HFFc6 (cell line): Measurements from ENCODE around the gene BATF. TPM values are rescaled to one million over a fixed set of nuclear protein-coding genes. Genes with fewer than 3 reads are reported as not detected.

Source experiments
- DNase-seq: peaks from one replicate; pipeline ENCODE4 v3.0.0-alpha.2; 2018
- H3K27ac Mint-ChIP-seq: 2 replicates; pipeline ENCODE4 v1.8.0; 2020; ENCODE audit warnings: mild to moderate bottlenecking, mixed read lengths
- H3K27me3 Mint-ChIP-seq: 2 replicates; pipeline ENCODE4 v1.8.0; 2021; ENCODE audit warnings: mild to moderate bottlenecking, moderate library complexity, mixed read lengths; ENCODE audit not compliant: insufficient read depth
- H3K36me3 Mint-ChIP-seq: 2 replicates; pipeline ENCODE4 v1.8.0; 2021; ENCODE audit warnings: low read depth, mixed read lengths
- H3K4me1 Mint-ChIP-seq: 2 replicates; pipeline ENCODE4 v1.8.0; 2020; ENCODE audit warnings: low read depth, mixed read lengths
- H3K4me3 Mint-ChIP-seq: 2 replicates; pipeline ENCODE4 v1.8.0; 2020; ENCODE audit warnings: mild to moderate bottlenecking, moderate library complexity, mixed read lengths
- H3K9me3 Mint-ChIP-seq: 2 replicates; pipeline ENCODE4 v1.8.0; 2020; ENCODE audit warnings: mild to moderate bottlenecking, mixed read lengths
- CTCF ChIP-seq: fragments of 200-600 bp; sonication (generic); IDR thresholded peaks from 2 replicates; pipeline ENCODE4 v1.5.0; 2021; ENCODE audit warnings: antibody characterized with exemption, mild to moderate bottlenecking
- total RNA-seq, 6 experiments: library from RNA; stranded (reverse); fragmentation: NEBNext Ultra II Directional; extraction: Animal tissue kit (Norgen Biotek cat#: 25700); gene quantifications; 2 replicates in 1 of 6; 3 replicates in 5 of 6; pipeline ENCODE4 v1.2.3, GENCODE V29; 2021

Gene BATF
- total RNA-seq, 6 experiments from 2014 or later, result not detected

GRCh38 chr14:75495882-75496281 lies 26.4 kb upstream of the BATF start:
- no peak overlapping the region for H3K4me3 Mint-ChIP-seq
- TF ChIP-seq CTCF, result no peak
- peaks cover 32% of the 10 kb centered on the region for H3K27me3 Mint-ChIP-seq
- no peak for DNase-seq
- no peaks in the 10 kb centered on the region for H3K36me3 Mint-ChIP-seq
- H3K27ac Mint-ChIP-seq, result no peak overlapping the region
- peaks cover 5% of the 10 kb centered on the region; the same call in 1 of the 2 replicates for H3K4me1 Mint-ChIP-seq
- no peaks in the 10 kb centered on the region for H3K9me3 Mint-ChIP-seq

DNA sequence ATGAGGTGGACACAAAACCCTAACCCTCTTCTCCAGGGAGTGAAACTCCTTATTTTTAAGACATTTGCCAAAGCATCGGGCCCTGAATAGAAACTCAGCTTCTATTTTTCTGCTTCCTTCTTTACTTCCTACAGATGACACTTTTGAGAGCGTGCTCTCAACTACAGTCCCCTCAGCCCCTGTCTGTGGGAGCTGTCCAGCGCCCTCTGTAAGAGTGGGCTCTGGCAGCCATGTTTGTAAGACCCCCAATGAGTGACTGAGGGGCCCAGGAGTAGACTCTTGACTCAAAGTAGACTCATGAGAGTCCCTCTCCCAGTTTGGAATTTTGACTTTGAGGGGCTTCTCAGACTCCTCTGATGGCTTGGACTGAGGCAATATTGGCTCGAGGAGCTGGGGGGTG lies 25.5 kb upstream of the BATF start:
- H3K36me3 Mint-ChIP-seq, result no peaks in the 10 kb centered on the region
- no peak for TF ChIP-seq CTCF
- H3K9me3 Mint-ChIP-seq, result no peaks in the 10 kb centered on the region
- H3K4me1 Mint-ChIP-seq, result peaks cover 5% of the 10 kb centered on the region; the same call in 1 of the 2 replicates
- peaks cover 32% of the 10 kb centered on the region for H3K27me3 Mint-ChIP-seq
- no peak for DNase-seq
- no peak overlapping the region for H3K27ac Mint-ChIP-seq
- no peak overlapping the region for H3K4me3 Mint-ChIP-seq

GRCh38 chr14:75497191-75497590 lies 25.1 kb upstream of the BATF start:
- H3K9me3 Mint-ChIP-seq, result no peaks in the 10 kb centered on the region
- H3K4me3 Mint-ChIP-seq, result no peak overlapping the region
- H3K36me3 Mint-ChIP-seq, result no peaks in the 10 kb centered on the region
- no peak for DNase-seq
- no peak overlapping the region for H3K27ac Mint-ChIP-seq
- TF ChIP-seq CTCF, result no peak
- H3K27me3 Mint-ChIP-seq, result peaks cover 32% of the 10 kb centered on the region
- peaks cover 5% of the 10 kb centered on the region; the same call in 1 of the 2 replicates for H3K4me1 Mint-ChIP-seq

- no peak overlapping the region for H3K4me3 Mint-ChIP-seq
- H3K36me3 Mint-ChIP-seq, result no peaks in the 10 kb centered on the region
- no peak overlapping the region for H3K27ac Mint-ChIP-seq
- H3K27me3 Mint-ChIP-seq, result peaks cover 32% of the 10 kb centered on the region
- TF ChIP-seq CTCF, result no peak
- peaks cover 5% of the 10 kb centered on the region; the same call in 1 of the 2 replicates for H3K4me1 Mint-ChIP-seq
- no peak for DNase-seq
- H3K9me3 Mint-ChIP-seq, result no peaks in the 10 kb centered on the region
Measured at GRCh38 chr14:75497701-75498100, 24.6 kb upstream of the BATF start.

DNA sequence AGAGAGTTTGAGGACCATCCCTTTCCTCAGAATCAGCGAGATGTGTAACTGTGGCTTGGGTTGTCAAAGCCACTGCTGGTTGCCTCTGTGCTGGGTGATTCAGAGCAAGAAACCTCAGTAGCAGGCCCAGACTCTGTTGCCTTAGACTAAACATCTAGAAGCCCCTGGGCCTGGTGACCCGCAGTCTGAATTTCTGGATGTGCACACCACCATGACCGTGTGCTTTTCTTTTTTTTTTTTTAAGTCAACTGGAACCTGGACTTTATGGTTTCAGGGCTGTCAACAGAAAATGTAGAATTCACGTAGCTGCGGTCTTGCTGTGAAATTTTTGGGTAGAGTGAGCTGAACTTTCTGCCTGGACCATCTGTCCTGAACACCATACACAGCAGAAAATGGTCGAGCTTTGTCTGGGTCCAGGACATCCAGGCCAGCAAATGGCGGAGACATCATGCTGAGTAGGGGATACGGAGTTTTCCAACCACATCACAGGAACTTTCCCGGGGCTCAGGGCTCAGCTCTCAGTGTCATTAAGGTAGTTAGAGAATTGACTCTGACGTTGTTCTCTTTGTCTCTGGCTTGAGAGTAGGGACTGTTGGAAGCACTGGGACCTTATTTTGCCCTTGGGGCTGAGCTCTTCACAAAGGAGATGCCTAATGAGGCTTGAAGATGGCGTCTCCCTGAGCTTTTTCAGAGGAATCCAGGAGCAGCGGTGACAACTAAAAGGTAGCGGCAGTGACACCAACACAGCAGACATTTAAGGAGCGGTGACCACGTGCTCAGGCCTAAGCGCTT lies 23.0 kb upstream of the BATF start:
- Mint-ChIP-seq H3K4me1 (peaks cover 5% of the 10 kb centered on the region; the same call in 1 of the 2 replicates), H3K36me3 (no peaks in the 10 kb centered on the region), H3K4me3 (no peak overlapping the region), H3K27ac (no peak overlapping the region), H3K9me3 (no peaks in the 10 kb centered on the region), H3K27me3 (peaks cover 29% of the 10 kb centered on the region)
- no peak for DNase-seq
- TF ChIP-seq CTCF, result no peak
